NCI-H2107 (cell line): ENCODE data around the gene BIN1.

Experiments used
- DNase-seq: peaks from one replicate; lab custom pipeline; 2025; lab: John Stamatoyannopoulos, UW

BIN1 gene

DNA sequence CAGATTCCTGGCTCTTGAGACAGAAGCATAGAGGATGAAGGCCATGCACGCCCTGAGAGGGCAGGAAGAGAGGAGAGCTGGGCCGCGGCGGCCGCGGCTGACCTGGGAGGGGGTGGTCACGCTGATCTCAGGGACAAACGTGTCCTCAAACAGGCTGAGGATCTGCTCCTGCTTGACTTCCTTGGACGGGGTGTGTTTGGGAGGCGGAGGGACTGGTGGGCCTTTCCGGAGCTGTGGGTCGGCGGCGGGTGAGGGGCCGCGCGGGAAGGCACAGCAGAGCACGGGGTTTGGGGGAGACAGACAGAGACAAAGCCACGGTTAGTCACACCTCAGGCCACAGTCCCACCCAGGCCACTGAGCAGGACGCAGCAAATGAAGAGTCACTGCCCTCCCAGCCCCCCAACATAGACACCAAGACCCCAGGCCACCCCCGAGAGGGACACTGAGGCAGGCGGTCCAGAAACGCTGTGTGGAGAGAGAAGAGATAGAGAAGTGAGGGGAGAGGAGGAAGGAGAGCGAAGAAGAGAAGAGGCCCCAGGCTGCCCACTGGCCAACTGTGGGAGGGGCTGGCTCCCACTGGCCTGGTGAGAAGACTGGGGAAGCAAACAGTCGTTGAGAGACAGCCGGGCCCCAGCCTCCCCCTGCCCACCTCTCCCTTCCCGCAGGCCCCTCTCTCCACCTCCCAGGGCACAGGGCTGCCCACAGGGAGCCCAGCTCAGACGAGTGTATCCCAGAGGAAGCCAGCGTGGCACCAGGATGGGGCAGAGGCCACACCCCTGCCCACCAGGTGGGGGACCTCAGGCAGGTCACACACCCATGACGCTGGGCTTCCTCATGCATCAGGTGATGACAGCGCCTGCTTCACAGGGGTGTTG, 49.3 kb downstream of the BIN1 start:
- DNase-seq = no peak

DNA sequence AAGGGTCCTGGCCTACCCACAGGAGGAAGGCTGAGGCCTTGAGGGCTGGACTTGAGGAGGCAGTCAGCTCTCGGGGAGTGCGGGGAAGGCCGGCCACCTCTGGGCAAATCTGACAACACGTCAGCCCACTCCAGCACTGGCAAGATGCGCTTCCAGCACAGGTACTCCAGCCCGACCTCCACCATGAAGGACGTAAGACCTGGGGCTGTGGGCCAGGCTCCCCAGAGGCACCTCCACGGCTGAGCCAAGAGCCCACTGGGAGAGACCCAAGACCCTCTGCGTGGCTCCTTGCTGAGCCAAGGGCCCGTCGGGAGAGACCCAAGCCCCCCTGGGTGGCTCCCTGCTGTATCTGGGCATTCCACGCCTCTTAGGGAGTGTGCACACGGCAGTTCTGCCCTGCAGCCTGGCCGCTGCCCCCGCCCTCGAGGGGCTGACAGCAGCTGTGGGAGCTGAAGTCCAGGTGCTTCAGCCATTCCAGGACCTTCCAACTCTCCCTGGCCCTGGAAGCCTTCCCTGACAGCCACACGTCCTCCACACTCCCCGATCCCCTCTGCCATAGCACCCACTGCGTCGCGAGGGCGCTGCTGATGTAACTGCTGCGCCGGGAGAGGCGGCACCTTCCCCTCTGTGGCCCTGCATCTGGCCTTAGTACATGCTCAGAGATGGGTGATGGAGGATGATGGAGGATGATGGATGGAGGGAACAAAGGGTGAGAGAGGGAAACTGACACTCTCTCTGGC, 50.2 kb downstream of the BIN1 start:
- DNase-seq = no peak

DNA sequence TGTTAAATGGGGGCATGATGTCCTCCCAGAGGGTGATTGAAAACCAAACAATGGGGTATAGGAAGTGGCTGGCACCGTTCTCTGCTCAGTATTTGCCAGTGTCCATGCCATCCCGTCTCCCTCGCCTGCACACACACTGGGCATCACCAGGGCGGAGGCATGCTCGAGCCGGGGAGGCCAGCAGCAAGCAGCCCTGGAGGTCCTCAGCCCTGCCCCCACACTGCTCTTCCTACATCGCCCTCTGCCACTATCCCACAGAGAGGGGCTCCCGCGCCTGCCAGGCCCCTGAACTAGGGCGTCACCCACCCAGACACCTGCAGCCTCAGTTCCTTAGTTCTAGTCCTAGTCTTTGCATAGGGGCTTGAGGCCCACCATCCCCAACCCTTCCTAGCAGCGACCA, 50.9 kb downstream of the BIN1 start:
- DNase-seq = no peak

DNA sequence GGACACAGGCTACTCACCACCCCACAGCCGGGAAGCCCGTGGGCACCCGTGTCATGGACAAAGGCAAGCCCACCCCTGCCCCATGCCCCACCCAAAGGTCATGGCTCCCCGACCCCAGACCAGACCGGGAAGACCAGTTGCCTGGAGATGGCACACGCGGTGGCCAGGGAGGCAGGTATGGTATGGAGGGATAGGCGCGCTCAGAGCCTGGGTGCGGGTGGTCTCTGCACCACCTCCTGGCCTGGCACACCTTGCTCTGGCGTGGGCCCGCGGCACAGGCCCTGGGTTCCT, 51.2 kb downstream of the BIN1 start:
- no peak for DNase-seq

DNA sequence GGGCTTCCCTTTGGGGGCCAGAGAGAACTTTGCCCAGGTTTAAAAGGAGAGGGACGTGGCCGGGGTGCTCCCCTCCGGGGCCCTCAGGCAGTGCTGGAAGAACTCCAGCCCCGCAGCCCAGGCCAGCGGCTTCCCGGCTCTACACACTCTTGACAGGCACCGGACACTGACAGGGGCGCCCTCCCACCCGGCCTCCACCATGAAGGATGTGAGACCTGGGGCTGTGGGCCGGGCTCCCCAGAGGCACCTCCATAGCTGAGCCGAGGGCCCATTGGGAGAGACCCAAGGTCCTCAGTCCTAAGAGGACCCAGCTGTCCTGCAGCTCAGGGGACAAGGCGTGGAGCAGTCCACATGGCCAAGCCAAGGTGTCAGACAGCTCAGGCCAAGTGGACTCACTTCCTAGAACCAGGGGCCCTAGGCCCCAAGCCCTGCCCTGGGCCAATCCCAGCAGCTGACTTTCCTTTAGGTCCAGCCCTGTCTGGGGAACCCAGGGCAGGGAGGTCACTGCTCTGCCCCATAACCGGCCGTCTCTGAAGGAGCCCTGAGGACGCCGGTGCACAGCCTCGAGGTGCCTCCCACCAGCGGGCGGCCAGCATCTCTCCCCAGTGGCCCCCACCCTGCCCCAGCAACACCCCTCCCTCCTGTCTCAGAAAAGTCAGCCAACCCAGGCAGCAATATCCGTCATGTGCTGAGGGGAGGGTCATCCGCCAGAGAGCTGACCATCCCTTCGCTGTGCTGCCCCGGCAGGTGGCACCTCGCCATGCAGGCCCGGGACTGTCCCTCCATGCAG, 51.8 kb downstream of the BIN1 start:
- no peak for DNase-seq

DNA sequence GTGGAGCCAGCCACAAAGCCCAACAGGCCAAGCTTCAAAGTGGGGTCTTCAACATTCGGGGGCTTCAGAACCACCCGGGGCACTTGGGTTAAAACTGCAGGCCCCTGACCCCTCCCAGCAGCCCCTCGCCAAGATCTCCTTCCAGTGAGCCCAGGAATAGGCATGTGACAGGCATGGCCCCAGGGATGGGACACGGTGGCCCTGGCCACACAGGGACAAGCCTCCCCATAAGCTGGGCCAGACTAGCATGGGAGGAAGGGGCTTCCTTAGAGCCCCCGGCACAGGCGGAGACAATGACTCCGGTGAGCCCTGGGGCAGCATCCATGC, 52.4 kb downstream of the BIN1 start:
- no peak for DNase-seq

DNA sequence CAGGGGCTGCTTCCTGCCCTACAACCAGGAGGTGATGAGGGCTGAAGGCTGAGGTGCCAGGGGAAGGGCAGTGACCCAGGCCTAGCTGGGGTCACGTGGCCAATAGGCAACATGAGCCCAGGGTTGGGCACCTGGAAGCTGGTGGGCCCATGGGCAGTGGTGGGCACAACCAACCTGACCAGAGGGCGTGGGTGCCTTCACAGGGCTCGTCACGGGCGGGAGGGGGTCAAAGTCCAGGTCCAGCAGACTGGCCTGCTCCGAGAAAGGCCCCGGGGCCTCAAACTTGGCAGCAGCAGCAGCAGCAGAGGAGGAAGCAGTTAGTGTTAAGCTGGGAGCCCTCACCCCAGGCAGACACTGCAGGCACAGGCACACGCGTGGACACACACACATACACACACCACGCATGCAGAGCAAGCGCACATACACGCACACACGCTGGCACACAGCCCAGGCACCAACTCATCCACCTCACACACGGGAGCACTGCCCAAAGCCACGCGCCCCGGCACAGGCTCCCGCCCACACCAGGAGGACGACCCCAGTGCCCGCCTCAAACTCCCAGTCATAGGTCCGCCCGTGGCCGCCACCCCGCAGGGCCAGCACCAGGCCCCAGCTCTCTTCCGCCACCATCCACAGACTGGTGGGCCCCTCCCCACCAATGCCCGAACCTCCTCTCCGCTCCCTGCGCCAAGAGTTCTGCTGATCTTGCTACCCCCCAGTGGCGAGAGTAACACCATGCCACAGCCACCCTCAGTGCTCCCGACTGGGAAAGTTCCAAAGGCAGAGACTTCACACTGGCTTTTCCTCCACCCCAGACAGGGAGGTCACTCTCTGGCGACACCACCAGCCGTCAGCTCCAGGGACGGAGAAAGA, 53.0 kb downstream of the BIN1 start:
- DNase-seq = no peak

DNA sequence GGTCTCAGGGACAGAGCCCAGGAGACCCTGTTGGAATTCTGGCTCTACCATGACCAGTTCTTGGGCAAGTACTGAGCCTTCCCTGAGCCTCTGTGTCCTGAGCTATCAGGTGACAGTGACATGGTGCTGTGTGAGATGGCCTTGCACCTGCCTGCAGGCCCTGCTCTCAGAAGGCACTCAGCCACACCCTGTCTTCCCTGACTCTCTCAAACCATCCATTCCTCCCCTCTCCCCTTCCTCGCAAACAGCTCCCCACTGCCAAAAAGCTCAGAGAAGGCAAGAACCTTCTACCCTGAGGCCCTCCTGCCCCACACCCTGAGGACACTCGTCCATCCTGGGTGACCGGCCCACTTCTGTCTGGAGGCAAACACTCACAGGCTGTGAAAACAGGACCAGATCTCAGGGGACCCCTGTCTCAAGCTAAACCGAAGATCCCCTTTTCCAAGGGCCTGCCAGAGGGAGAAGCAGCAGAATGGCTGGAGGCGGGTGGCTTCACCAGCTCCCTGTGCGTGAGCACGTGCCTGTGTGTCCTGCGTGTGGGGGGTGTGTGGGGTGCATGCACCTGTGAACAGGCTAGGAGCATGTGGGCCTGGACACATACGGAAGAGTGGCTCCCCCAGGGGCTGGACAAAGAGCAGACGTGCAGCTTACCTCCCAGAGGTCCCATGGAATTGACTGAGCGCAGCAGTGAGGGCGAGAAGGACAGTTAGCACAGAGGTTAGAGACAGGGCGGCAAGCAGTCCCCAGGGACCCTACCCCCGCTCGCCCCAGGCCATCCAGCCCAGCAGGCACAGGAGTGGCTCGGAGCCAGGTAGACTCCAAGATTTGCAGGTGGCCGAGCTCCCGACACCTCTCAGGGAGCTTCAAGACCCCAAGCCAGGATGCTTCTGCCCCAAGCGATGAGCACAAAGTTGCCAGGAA, 53.9 kb downstream of the BIN1 start:
- DNase-seq = no peak

DNA sequence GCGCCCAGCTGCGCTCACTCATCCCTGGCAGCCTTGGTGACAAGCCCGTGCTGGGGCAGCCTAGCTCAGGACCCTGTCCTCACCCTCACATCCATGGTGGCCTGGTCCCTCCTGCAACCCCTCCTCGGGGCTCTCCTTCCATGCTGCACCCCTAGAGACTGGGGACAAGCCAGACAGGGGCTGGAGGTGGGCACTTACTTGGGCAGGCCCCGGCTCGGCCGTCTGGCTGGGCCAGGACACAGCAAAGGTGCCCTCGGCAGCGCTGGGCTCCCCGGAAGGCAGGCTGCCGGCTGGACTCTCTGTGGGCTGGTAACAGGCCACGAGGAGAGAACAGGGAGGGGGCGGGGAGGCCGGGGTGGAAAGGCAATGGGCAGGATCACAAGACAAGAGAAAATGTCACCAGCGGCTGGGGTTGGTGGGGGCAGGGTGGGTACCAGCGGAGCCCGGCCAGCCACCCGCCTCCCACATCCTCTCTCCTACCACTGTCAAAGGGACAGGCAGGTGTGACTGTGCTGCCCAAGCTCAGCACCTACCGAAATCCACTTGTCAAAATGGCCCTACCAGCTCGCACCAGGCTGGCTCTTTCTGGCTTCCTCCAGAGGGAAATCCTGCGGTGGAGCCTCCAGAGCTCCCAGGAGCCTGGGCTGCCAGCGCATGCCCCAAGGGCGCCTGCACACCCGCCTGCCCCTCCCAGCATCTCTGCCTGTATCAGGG, 54.7 kb downstream of the BIN1 start:
- peak; percentile 5 for DNase-seq

DNA sequence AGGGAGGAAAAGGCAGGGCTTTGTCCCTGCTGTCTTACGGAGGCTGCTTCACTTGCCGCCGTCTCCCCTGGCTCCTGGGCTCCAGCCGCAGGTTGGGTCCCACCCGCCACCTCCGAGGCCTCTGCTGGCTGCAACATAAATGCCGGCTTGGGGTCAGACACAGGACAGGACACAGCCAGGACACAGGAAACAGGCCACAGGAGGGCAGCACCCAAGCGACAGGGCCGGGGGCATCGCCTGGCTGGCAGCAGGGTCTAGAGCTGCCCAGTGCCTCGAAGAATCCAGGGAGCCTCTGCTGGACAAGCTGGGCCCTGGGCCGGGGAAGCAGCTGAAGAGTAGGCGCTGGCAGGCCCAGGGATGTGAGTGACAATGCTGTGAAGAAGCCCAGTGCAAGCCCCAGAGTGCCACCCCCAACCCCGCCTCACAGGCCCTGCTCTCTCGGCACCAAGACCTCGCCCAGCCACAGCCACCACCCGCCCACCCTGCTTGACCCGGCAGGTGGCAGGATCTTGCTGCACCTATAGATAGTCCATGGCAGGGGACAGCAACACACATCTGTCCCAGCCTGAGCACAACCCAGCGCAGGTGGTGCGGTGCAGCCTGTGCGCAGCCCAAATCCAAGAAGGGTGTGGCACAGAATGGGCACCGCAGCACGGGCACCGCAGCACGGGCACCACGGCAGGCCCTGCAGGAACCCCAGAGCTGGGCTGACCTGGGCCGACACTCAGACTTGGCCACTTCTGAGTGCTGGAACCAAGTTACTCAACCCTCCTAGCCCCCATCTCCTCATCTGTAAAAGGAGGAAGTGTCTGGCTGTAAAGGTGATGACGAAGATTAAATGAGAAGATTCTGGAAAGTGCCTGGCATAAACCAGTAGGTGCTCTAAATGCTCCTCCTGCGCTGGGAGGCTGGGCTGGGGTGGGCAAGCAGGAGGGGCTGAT, 55.6 kb downstream of the BIN1 start:
- no peak for DNase-seq

DNA sequence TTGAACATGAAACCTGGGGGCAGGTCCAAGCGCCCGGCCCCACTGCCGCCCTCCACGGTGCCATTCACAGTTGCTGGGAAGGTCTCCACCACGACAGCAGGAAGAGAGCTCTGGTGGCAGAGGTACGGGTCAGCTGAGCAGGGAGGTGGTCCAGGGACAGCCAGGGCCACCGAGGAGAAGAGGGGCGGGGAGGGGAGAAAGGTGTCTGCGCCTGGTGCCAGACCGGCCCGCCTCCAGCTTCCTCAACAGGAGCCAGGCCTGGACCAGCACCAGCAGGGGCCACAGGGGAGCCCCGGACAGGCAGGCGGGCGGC, 56.2 kb downstream of the BIN1 start:
- DNase-seq = no peak

DNA sequence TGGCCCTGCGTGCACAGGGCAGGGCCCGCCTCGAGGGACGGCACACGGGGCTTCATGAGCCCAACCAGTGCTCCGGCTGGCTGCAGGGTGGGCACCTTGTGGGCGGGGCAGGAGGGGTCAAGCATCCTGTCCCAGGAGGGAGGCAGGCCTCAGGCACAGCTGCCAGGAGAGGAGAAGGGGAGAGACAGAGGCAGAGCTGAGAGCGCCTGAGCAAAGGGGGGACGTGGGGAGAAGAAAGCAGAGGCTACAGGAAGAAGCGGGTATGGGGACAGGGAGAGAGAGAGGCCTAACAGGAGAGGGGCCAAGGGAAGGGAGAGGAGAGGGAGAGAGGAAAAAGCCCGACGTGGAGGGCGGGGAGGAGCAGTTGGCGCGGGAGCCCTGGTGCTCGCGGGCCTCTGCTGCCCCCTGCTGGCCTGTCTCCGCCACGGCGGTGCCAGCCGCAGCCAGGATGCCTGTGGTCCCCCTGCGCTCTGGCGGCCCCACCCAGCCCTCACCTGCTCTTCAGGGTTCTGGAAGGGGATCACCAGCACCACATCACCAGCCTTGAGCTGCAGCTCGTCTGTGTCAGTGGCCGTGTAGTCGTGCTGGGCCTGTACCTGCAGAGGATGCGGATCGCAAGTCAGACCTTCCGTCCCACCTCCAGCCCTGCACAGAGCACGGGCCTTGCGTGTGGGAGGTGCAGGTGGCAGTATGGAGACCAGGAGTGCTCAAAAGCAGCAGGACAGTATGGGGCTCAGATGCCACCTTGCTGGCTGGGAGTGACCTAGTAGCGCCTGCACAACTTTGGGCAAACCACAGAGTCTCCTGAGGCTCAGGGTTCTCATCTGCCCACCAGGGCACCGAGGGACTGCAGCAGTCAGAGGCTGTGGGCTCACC, 56.8 kb downstream of the BIN1 start:
- peak; percentile 25 for DNase-seq

DNA sequence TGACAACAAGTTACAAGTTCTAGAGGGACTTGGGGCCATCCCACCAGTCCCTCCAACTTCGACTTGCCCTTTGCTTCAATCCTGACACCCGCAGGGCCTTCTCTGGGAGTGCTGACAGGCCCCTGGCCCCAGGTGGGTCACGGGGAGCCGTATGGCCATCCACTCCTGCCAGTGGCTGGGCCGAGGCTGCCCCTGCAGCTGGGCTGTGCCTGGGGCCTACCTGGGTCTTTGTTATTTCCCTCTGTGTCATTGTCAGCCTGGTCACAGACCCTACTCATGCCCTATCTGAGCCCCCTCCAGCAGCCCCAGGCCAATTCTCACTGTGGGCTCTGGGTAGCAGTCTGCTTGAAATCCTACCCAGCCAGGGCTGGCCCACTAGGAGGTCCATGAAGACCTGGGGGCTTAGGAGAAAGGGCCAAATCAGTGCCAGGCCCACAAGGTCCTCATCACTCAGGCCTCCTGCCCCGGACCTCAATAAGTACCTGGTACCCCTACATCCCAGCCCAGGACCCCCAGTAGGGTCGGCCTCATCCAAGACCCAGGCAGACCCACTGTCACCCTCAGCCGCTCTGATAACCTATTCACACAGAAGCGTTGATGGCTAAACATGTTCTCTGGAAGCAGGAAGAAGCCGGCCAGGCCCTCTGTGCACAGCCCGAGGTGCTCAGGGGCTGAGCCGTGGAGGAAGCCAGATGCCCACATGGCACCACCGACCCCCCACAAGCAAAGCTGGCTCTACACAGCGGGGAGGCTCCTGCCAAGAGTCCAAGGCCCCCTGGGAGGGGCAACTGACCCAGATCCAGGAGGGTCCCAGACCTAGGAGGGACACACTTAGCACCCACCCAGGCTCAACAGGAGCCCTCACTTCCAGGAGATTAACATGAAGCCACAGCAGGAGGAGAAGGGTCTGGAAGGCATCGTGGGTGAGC, 57.7 kb downstream of the BIN1 start:
- DNase-seq = no peak

DNA sequence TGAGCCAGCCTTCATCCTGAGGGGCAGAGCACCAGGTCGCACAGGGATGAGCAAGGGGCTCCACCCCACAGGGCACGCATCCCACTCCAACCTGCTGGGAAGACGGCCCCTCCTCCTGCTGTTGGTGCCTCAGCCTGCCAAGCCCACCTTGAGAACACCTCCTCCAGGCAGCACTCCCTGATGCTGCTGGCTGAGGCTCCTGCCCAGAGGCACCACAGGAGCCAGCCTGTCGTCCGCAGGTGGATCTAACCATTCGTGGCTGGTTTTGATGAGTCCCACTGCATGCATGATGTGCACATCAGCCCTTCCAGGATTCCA, 58.4 kb downstream of the BIN1 start:
- no peak for DNase-seq

DNA sequence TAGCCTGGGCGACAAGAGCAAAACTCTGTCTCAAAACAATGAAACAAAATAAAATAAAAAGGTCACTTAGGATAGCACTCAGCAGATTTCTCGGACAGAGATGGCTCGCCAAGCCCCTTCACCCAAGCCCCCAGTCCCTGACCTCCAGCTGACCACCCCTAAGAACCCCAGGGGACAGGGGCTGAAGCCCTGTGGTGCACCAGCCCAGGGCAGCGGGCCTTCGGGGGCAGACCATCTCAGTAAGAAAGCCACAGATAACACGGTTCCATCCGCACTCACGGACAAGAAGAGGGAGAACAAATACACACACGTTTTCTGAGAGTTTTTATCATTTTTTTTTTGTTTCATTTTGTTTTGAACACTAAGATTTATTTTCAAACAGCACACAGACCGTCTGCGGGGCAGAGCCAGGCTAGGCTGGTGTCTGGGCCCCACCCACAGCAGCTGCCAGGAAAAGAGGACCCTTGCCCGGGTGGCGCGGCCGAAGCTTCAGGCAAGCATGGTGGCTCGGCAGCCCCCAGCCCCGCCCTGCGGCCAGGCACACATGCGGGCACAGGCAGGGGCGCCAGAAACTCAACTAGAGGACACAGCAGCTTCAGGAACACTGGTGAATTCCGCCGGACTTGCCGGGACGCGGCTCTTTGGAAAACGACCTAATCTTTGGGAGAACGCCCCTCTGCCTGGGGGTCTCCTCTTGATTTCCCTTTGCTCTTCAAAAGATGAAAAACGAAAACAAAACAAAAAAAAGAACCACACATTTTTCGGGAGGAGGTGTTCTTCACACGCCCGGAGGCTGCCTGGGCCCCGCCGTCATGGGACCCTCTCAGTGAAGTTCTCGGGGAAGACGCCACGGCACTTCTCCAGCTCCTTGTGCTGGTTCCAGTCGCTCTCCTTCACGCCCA, 59.0 kb downstream of the BIN1 start:
- DNase-seq = no peak

DNA sequence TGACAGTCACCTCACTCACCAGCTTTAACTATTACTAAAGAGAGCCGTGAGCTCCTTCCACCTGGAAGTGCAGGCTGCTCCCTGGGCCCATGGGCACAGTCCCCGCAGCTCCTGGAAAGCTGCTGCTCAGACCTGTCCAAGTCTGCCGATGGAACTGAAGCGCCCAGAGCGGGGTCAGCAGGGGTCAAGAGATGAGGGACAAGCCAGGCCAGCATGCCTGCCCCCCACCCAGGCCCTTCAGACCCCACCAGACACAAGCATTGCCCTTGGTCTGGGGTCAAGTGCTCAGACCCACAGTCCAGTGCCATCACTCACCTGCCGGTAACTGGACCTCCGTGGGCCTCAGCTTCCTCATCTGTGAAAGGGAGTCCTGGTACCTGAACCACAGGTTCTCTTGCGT, 59.9 kb downstream of the BIN1 start:
- no peak for DNase-seq
